HepG2 (cell line): Measurements from ENCODE around the gene CRISPLD2. TPM values are rescaled to one million over a fixed set of nuclear protein-coding genes. Genes with fewer than 3 reads are reported as not detected.

Source experiments
- FOXM1 ChIP-seq: sonication (generic); formaldehyde crosslinking; IDR thresholded peaks from 2 replicates; pipeline ENCODE4 v1.5.0; 2020; ENCODE audit warnings: missing genetic modification reagents
- HNF4G ChIP-seq, 2 experiments: sonication (generic) in 1 of 2; formaldehyde crosslinking in 1 of 2; IDR thresholded peaks; 2 replicates each; pipeline versions ENCODE4 v1.4.0 to v1.6.1; 2011 to 2020; ENCODE audit warnings: borderline replicate concordance in 2 of 2, low read depth in 2 of 2, mild to moderate bottlenecking in 2 of 2, low read length in 1 of 2, missing genetic modification reagents in 1 of 2, moderate library complexity in 1 of 2
- JUNB ChIP-seq: sonication (generic); formaldehyde crosslinking; IDR thresholded peaks from 2 replicates; pipeline ENCODE4 v1.8.0; 2022; ENCODE audit warnings: missing genetic modification reagents, mild to moderate bottlenecking, borderline replicate concordance
- NFE2L1 ChIP-seq: sonication (generic); formaldehyde crosslinking; IDR thresholded peaks from 2 replicates; pipeline ENCODE4 v1.4.0; 2020; ENCODE audit warnings: missing genetic modification reagents, mild to moderate bottlenecking, borderline replicate concordance
- SIN3A ChIP-seq: IDR thresholded peaks from 2 replicates; pipeline ENCODE4 v1.6.1; 2011; ENCODE audit warnings: low read depth, mild to moderate bottlenecking, control low read depth, low read length, borderline replicate concordance
- ZBTB1 ChIP-seq: sonication (generic); formaldehyde crosslinking; IDR thresholded peaks from 2 replicates; pipeline ENCODE4 v1.4.0; 2020; ENCODE audit warnings: missing genetic modification reagents, borderline replicate concordance
- ZBTB38 ChIP-seq: sonication (generic); formaldehyde crosslinking; IDR thresholded peaks from 2 replicates; pipeline ENCODE4 v1.5.1; 2020; ENCODE audit warnings: mild to moderate bottlenecking, missing genetic modification reagents
- ZNF20 ChIP-seq: sonication (generic); formaldehyde crosslinking; IDR thresholded peaks from 2 replicates; pipeline ENCODE4 v1.4.0; 2020; ENCODE audit warnings: mild to moderate bottlenecking, moderate library complexity, missing genetic modification reagents
- ZNF256 ChIP-seq: sonication (generic); formaldehyde crosslinking; conservative IDR thresholded peaks from 2 replicates; pipeline ENCODE4 v1.4.0; 2020; ENCODE audit warnings: missing genetic modification reagents
- ZNF619 ChIP-seq: sonication (generic); formaldehyde crosslinking; IDR thresholded peaks from 2 replicates; pipeline ENCODE4 v1.4.0; 2020; ENCODE audit warnings: mild to moderate bottlenecking, missing genetic modification reagents
- ZNF782 ChIP-seq: sonication (generic); formaldehyde crosslinking; IDR thresholded peaks from 2 replicates; pipeline ENCODE4 v1.4.0; 2020; ENCODE audit warnings: missing genetic modification reagents, mild to moderate bottlenecking, borderline replicate concordance
- polyA plus RNA-seq, 8 experiments: library from polyadenylated mRNA; depleted of rRNA in 3 of 8; stranded (reverse) in 7 of 8; unstranded in 1 of 8; fragments of >200 nt; fragmentation: Illumina TruSeq in 4 of 8; extraction: Trizol in 4 of 8; gene quantifications; 2 replicates each; pipeline versions ENCODE4 v1.2.1 to v1.2.3, GENCODE V29; 2011 to 2016; ENCODE audit warnings: low read depth in 4 of 8, missing spikeins in 1 of 8, mixed read lengths in 1 of 8; ENCODE audit not compliant: insufficient read depth in 1 of 8
- total RNA-seq, 5 experiments: library from RNA; depleted of rRNA; stranded (reverse); fragments of >200 nt; fragmentation: Illumina TruSeq; extraction: Trizol; gene quantifications; 2 replicates each; pipeline ENCODE4 v1.2.3, GENCODE V29; 2016; ENCODE audit warnings: low read depth in 1 of 5
- TF ChIP-seq, protein P1 (sequence below): IDR thresholded peaks from 2 replicates; pipeline ENCODE4 v1.6.1; 2016; ENCODE audit warnings: mild to moderate bottlenecking, missing biosample characterization, missing genetic modification reagents
- TF ChIP-seq, protein P2 (sequence below): sonication (generic); formaldehyde crosslinking; IDR thresholded peaks from 2 replicates; pipeline ENCODE4 v1.4.0; 2020; ENCODE audit warnings: missing genetic modification reagents
- TF ChIP-seq, protein P3 (sequence below), 2 experiments: fragments of 450-650 bp in 1 of 2; sonication (generic) in 1 of 2; formaldehyde crosslinking in 1 of 2; IDR thresholded peaks; 2 replicates each; pipeline versions ENCODE4 v1.6.1 to v1.8.0; 2016 to 2022; ENCODE audit warnings: antibody characterized with exemption in 1 of 2, mild to moderate bottlenecking in 1 of 2, missing genetic modification reagents in 1 of 2
- TF ChIP-seq, protein P4 (sequence below): sonication (generic); formaldehyde crosslinking; IDR thresholded peaks from 2 replicates; pipeline ENCODE4 v1.5.0; 2020; ENCODE audit warnings: mild to moderate bottlenecking, missing genetic modification reagents

The CRISPLD2 gene
- total and polyA plus RNA-seq, 2 of the 13 experiments (the other 11 are each of a cell fraction or from before 2014, with no cell fraction given): 0.04 to 0.31 TPM

DNA sequence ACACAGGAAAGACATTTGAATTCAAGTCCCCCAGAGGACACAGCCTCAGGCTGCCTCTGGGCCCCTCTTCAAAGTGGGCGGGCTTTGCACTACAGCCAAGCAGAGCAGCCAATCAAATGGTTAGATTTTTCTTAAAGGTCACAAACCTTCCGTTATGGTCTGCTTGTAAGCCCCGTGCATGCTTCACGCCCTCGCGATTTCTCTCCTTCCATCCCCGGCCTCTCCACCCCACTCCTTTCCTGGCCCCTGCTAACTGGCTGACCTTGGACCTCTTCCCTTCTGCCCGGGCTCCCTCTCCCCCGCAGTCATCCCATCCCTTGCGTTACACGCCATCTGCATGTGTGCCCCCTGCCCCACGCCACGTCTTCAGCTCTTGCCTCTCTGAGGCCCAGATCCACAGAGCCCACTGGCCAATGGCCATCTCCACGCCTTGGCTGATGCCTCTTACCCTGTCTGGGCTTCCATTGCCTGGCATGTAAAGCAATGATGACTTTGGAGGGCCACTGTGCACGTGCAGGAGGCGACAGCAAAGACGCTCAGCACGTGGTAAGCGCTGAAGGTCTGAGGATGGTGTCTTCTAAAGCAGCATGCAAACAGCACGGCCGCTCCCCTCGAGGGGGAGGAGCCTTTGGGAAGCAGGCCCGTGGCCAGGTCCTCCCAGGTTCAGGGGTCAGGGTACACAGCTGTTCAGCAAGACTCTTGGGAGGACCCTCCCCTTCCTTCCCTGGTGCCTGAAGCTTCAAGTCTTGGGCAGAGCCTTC is 104.7 kb downstream of the CRISPLD2 start (continued):
- TF ChIP-seq ZBTB1 (CRISPR knock-in tag): no peak
- 0 out of 2 replicates have a peak, but pooled peaks have one; percentile 29 for TF ChIP-seq JUNB (CRISPR knock-in tag)
- TF ChIP-seq, protein P1, sequence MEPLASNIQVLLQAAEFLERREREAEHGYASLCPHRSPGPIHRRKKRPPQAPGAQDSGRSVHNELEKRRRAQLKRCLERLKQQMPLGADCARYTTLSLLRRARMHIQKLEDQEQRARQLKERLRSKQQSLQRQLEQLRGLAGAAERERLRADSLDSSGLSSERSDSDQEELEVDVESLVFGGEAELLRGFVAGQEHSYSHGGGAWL: peak; percentile 70; the same call in 1 of the 2 replicates
- peak; percentile 68; the same call in 1 of the 2 replicates for TF ChIP-seq HNF4G (IDR thresholded peaks at IDR 0.05; ENCODE audit: borderline replicate concordance, low read depth, low read length)
- TF ChIP-seq HNF4G (CRISPR knock-in tag; IDR thresholded peaks at IDR 0.05; ENCODE audit: borderline replicate concordance, low read depth): no peak
- TF ChIP-seq ZNF782: no peak
- TF ChIP-seq ZNF20: no peak
- no peak for TF ChIP-seq ZNF256 (CRISPR knock-in tag)
- TF ChIP-seq FOXM1 (CRISPR knock-in tag): no peak
- TF ChIP-seq, protein P2, sequence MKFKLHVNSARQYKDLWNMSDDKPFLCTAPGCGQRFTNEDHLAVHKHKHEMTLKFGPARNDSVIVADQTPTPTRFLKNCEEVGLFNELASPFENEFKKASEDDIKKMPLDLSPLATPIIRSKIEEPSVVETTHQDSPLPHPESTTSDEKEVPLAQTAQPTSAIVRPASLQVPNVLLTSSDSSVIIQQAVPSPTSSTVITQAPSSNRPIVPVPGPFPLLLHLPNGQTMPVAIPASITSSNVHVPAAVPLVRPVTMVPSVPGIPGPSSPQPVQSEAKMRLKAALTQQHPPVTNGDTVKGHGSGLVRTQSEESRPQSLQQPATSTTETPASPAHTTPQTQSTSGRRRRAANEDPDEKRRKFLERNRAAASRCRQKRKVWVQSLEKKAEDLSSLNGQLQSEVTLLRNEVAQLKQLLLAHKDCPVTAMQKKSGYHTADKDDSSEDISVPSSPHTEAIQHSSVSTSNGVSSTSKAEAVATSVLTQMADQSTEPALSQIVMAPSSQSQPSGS (CRISPR knock-in tag): no peak
- TF ChIP-seq, protein P3, sequence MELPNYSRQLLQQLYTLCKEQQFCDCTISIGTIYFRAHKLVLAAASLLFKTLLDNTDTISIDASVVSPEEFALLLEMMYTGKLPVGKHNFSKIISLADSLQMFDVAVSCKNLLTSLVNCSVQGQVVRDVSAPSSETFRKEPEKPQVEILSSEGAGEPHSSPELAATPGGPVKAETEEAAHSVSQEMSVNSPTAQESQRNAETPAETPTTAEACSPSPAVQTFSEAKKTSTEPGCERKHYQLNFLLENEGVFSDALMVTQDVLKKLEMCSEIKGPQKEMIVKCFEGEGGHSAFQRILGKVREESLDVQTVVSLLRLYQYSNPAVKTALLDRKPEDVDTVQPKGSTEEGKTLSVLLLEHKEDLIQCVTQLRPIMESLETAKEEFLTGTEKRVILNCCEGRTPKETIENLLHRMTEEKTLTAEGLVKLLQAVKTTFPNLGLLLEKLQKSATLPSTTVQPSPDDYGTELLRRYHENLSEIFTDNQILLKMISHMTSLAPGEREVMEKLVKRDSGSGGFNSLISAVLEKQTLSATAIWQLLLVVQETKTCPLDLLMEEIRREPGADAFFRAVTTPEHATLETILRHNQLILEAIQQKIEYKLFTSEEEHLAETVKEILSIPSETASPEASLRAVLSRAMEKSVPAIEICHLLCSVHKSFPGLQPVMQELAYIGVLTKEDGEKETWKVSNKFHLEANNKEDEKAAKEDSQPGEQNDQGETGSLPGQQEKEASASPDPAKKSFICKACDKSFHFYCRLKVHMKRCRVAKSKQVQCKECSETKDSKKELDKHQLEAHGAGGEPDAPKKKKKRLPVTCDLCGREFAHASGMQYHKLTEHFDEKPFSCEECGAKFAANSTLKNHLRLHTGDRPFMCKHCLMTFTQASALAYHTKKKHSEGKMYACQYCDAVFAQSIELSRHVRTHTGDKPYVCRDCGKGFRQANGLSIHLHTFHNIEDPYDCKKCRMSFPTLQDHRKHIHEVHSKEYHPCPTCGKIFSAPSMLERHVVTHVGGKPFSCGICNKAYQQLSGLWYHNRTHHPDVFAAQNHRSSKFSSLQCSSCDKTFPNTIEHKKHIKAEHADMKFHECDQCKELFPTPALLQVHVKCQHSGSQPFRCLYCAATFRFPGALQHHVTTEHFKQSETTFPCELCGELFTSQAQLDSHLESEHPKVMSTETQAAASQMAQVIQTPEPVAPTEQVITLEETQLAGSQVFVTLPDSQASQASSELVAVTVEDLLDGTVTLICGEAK (IDR thresholded peaks at IDR 0.05): no peak
- TF ChIP-seq, protein P3 (CRISPR knock-in tag; IDR thresholded peaks at IDR 0.05): peak; percentile 71; the same call in 1 of the 2 replicates
- peak; percentile 65 for TF ChIP-seq ZBTB38
- TF ChIP-seq, protein P4, sequence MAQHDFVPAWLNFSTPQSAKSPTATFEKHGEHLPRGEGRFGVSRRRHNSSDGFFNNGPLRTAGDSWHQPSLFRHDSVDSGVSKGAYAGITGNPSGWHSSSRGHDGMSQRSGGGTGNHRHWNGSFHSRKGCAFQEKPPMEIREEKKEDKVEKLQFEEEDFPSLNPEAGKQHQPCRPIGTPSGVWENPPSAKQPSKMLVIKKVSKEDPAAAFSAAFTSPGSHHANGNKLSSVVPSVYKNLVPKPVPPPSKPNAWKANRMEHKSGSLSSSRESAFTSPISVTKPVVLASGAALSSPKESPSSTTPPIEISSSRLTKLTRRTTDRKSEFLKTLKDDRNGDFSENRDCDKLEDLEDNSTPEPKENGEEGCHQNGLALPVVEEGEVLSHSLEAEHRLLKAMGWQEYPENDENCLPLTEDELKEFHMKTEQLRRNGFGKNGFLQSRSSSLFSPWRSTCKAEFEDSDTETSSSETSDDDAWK (CRISPR knock-in tag): no peak
- no peak for TF ChIP-seq ZNF619
- TF ChIP-seq NFE2L1 (CRISPR knock-in tag): 0 out of 2 replicates have a peak, but pooled peaks have one; percentile 62
- no peak for TF ChIP-seq SIN3A
